RWPE2 (cell line): ENCODE data around the gene ASB15.
A peak's percentile ranks its signal among the peaks of the same experiment; 100 is the strongest.

ENCODE experiments used
- ATAC-seq: fragments of 200-7000 bp; cut with Tn5 transposase; 3 replicates; pipeline ENCODE4 v1.9.1; 2021; ENCODE audit warnings: low read depth
- DNase-seq: peaks from one replicate; pipeline ENCODE4 v3.0.0-alpha.2; 2020; ENCODE audit warnings: low spot score
- H3K27ac ChIP-seq: fragments of 450-650 bp; 2 replicates; pipeline ENCODE4 v1.5.1; 2017; ENCODE audit warnings: mild to moderate bottlenecking; ENCODE audit not compliant: poor library complexity, severe bottlenecking
- H3K27me3 ChIP-seq: fragments of 250-450 bp; sonication (Bioruptor Pico); 2 replicates; pipeline ENCODE4 v1.5.1; 2021; ENCODE audit warnings: mild to moderate bottlenecking, moderate library complexity; ENCODE audit not compliant: insufficient read depth, poor library complexity, severe bottlenecking
- H3K36me3 ChIP-seq: fragments of 250-450 bp; sonication (Bioruptor Pico); 2 replicates; pipeline ENCODE4 v1.5.1; 2020; ENCODE audit warnings: low read depth, mild to moderate bottlenecking, moderate library complexity
- H3K4me1 ChIP-seq: fragments of 250-450 bp; sonication (Bioruptor Pico); 2 replicates; pipeline ENCODE4 v1.5.1; 2021; ENCODE audit warnings: mild to moderate bottlenecking, moderate library complexity; ENCODE audit not compliant: insufficient read depth, poor library complexity, severe bottlenecking
- H3K4me3 ChIP-seq: fragments of 250-450 bp; sonication (Bioruptor Pico); 2 replicates; pipeline ENCODE4 v1.5.1; 2021; ENCODE audit warnings: mild to moderate bottlenecking, moderate library complexity; ENCODE audit not compliant: severe bottlenecking
- H3K9me3 ChIP-seq: fragments of 250-450 bp; sonication (Bioruptor Pico); 2 replicates; pipeline ENCODE4 v1.5.1; 2021; ENCODE audit warnings: mild to moderate bottlenecking, moderate library complexity; ENCODE audit not compliant: severe bottlenecking
- TF ChIP-seq, protein P1 (sequence below): fragments of 450-650 bp; IDR thresholded peaks from one replicate; pipeline ENCODE4 v1.5.1; 2017; ENCODE audit warnings: mild to moderate bottlenecking, moderate library complexity; ENCODE audit not compliant: poor library complexity, severe bottlenecking

ASB15 gene

DNA sequence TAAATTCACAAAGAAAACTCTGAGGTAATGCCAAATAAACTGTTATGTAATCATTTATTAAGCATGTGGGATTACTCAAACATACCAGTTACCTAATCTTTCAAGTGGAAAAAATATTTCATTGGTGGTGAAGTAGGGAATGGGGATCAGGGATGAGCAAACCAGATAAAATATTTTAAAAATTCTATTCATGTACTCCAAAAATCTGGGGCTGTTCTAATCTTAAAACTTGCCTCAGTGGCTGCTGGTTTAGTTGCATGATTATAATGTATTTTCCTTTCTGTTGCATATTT is 73.5 kb downstream of the ASB15 start:
- peaks cover 31% of the 10 kb centered on the region for H3K4me1 ChIP-seq
- no peak overlapping the region for H3K4me3 ChIP-seq
- H3K36me3 ChIP-seq: peaks cover 9% of the 10 kb centered on the region
- TF ChIP-seq, protein P1, sequence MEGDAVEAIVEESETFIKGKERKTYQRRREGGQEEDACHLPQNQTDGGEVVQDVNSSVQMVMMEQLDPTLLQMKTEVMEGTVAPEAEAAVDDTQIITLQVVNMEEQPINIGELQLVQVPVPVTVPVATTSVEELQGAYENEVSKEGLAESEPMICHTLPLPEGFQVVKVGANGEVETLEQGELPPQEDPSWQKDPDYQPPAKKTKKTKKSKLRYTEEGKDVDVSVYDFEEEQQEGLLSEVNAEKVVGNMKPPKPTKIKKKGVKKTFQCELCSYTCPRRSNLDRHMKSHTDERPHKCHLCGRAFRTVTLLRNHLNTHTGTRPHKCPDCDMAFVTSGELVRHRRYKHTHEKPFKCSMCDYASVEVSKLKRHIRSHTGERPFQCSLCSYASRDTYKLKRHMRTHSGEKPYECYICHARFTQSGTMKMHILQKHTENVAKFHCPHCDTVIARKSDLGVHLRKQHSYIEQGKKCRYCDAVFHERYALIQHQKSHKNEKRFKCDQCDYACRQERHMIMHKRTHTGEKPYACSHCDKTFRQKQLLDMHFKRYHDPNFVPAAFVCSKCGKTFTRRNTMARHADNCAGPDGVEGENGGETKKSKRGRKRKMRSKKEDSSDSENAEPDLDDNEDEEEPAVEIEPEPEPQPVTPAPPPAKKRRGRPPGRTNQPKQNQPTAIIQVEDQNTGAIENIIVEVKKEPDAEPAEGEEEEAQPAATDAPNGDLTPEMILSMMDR: no peak
- DNase-seq: no peak
- peak overlapping the region; percentile 88 for H3K27ac ChIP-seq
- H3K27me3 ChIP-seq: no peaks in the 10 kb centered on the region
- ATAC-seq: peak; percentile 66
- no peaks in the 10 kb centered on the region for H3K9me3 ChIP-seq

DNA sequence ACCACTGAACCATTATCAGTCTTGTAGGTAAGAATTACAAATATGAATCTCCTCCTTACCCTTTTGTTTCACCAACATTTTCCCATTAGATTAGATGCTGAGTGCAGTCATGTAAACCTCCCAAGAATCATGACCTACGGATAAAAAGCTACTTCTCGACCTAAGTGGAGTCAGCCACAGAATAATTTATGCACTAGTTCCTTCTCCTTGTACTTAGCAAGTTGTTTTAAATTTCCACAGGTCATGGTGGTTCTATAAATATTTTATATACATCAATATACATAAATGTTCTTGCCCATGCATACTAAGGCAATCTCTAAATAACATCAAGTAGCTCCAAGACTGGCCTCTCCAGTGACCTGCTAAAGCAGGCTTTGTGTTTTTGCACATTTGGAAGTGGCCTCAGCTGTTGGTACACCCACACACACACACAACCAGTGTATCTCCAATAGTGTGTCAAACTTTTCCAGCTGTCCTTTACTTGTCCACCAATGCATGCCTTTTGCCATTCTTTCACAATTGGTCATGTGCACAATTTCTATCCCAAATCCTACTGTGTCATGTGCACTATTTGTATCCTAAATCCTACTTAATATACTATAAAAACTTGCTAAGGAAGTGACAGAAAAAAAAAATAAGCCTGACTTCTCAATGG is 75.6 kb downstream of the ASB15 start:
- ATAC-seq (no peak), DNase-seq (no peak)
- Histone ChIP-seq H3K9me3 (no peaks in the 10 kb centered on the region), H3K27ac (no peak overlapping the region), H3K4me3 (no peak overlapping the region), H3K4me1 (peaks cover 31% of the 10 kb centered on the region), H3K36me3 (peaks cover 24% of the 10 kb centered on the region), H3K27me3 (no peaks in the 10 kb centered on the region)
- TF ChIP-seq, protein P1: no peak

DNA sequence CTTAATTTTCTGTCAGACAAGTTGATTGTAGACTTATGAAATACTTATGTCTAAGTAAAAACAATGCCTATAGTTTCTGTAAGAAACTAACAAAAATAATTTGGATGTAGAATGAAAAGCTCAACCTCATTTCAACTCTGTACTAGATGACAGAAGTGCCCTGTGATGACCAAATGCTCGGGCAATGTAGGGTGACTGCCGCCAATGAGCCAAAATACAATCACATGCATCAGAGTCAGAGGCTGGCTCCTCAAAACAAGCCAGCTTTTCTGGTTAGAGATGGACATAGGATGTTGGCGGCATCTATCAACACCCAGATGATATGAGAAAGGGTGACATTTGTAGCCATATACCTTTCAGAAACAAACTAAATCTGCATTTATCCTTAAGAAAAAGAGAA is 78.0 kb downstream of the ASB15 start:
- Histone ChIP-seq H3K9me3 (no peaks in the 10 kb centered on the region), H3K27me3 (no peaks in the 10 kb centered on the region), H3K27ac (no peak overlapping the region), H3K4me3 (no peak overlapping the region), H3K4me1 (peaks cover 16% of the 10 kb centered on the region), H3K36me3 (peaks cover 48% of the 10 kb centered on the region)
- TF ChIP-seq, protein P1: no peak
- ATAC-seq (no peak), DNase-seq (no peak)

DNA sequence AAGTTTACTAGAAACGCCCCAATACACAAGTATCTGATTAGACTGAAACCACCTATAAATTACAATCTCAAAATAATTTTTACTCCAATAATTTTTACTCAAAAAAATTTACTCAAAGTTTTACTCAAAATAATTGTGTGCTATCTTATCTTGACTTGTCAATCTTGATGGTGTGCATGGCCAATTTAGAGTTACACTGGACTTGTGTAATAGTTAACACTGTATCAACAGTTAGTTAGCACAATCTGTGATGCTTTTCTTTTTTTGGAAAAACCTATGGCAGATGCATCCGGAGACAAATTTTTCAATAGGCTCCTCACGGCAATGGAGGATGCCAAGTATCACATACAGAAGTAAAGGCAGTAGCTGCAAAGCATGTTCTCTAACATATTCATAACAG is 79.0 kb downstream of the ASB15 start:
- TF ChIP-seq, protein P1: no peak
- H3K27me3 ChIP-seq: no peaks in the 10 kb centered on the region
- DNase-seq (no peak), ATAC-seq (no peak)
- peaks cover 8% of the 10 kb centered on the region for H3K4me1 ChIP-seq
- no peak overlapping the region for H3K4me3 ChIP-seq
- no peak overlapping the region for H3K27ac ChIP-seq
- peaks cover 52% of the 10 kb centered on the region for H3K36me3 ChIP-seq
- no peaks in the 10 kb centered on the region for H3K9me3 ChIP-seq

DNA sequence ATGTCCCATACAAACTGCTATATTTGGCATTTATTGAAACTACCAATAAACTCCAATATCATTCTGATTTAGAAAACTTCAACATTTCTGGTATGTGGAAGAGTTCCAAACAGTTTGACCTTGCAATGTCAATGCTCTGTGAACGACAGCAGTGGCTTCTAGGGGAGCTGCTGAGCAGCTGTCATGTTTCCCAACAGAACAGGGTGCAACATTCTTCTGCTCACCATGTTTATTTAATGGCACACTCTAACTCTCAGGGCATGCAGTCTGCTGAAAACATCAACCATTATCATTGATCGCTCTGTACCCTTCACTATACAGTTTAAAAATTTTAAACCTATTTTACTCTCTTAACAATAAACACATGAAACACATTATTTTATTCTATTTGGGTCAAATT is 79.9 kb downstream of the ASB15 start:
- ATAC-seq: no peak
- no peak overlapping the region for H3K4me3 ChIP-seq
- TF ChIP-seq, protein P1: no peak
- DNase-seq: no peak
- H3K4me1 ChIP-seq: no peaks in the 10 kb centered on the region
- H3K9me3 ChIP-seq: no peaks in the 10 kb centered on the region
- H3K27me3 ChIP-seq: no peaks in the 10 kb centered on the region
- H3K36me3 ChIP-seq: peaks cover 60% of the 10 kb centered on the region
- no peak overlapping the region for H3K27ac ChIP-seq
